ENCODE results near the gene LYPLA2.

- TF ChIP-seq CTCF (IDR thresholded peaks at IDR 0.05), result no peak
- no peak for TF ChIP-seq EZH2 (IDR thresholded peaks at IDR 0.05; ENCODE audit: borderline replicate concordance, insufficient read depth, low read depth, low read length, poor library complexity, severe bottlenecking)
These were observed 14.1 kb downstream of the LYPLA2 start for GRCh38 chr1:23805025-23805424.
